ENCODE measurements around the gene CHAD.

DNA sequence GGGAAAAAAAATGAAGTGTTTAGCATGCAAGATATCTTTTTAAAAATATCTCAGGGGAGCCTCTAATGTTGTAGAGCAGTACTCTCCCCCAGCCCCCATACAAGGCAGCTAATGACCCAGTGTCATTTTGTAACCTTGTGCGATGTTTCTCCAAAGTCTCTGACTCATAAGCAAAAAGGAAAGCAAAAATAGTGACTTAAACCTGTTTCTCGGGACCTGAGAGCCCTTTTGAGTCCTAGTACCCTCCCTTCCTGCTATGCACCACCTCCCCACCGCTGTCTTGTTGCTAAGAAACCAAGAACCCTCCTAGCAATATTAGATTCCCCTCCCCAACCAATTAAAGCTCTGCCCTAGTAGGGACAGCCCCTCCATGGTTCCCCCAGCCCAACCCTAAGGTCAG is 42.4 kb upstream of the CHAD start:
- TF ChIP-seq YY1 (IDR thresholded peaks at IDR 0.05; ENCODE audit: insufficient read depth, insufficient read length) (no peak), SUZ12 (IDR thresholded peaks at IDR 0.05; ENCODE audit: extremely low read depth, insufficient read depth, insufficient read length) (no peak), ZNF274 (IDR thresholded peaks at IDR 0.05; ENCODE audit: low read depth, low read length) (no peak)
